ENCODE results near the gene APOL3. TPM values are rescaled to one million over a fixed set of nuclear protein-coding genes. Genes with fewer than 3 reads are reported as not detected.

APOL3 gene
- polyA plus RNA-seq, 1 donor from 2014 or later, result not detected

- H3K4me2 ChIP-seq (ENCODE audit: low read length), result no peak overlapping the region
- H4K20me1 ChIP-seq (ENCODE audit: insufficient read depth), result no peaks in the 10 kb centered on the region
- H3K79me2 ChIP-seq (replicated peaks; ENCODE audit: insufficient read depth, low read length), result no peaks in the 10 kb centered on the region
- no peak overlapping the region for H3K4me3 ChIP-seq (ENCODE audit: low read length)
- H3K36me3 ChIP-seq (ENCODE audit: insufficient read depth, low read length), result no peaks in the 10 kb centered on the region
- H3F3A ChIP-seq (ENCODE audit: insufficient read depth, low read length, poor library complexity, severe bottlenecking), result no peaks in the 10 kb centered on the region
- no peak overlapping the region for H3K27ac ChIP-seq (ENCODE audit: low read length)
- H3K9me2 ChIP-seq (ENCODE audit: insufficient read depth, low read length), result no peaks in the 10 kb centered on the region
- no peaks in the 10 kb centered on the region for H3K27me3 ChIP-seq (ENCODE audit: insufficient read depth, low read depth, low read length)
- no peak for TF ChIP-seq RAD21 (conservative IDR thresholded peaks at IDR 0.05)
- no peak for TF ChIP-seq TAF1 (IDR thresholded peaks at IDR 0.05; ENCODE audit: low read depth)
- no peak for TF ChIP-seq CTCF (IDR thresholded peaks at IDR 0.05; ENCODE audit: poor library complexity, severe bottlenecking)
- TF ChIP-seq EP300 (conservative IDR thresholded peaks at IDR 0.05; ENCODE audit: poor library complexity, severe bottlenecking), result no peak
- no peak for TF ChIP-seq SMC3 (conservative IDR thresholded peaks at IDR 0.05; ENCODE audit: poor library complexity)
- no peak for TF ChIP-seq EZH2 (IDR thresholded peaks at IDR 0.05; ENCODE audit: borderline replicate concordance, insufficient read depth, low read length, poor library complexity, severe bottlenecking)
- TF ChIP-seq MXI1 (conservative IDR thresholded peaks at IDR 0.05; ENCODE audit: poor library complexity, severe bottlenecking), result no peak
- TF ChIP-seq REST (IDR thresholded peaks at IDR 0.05; ENCODE audit: borderline replicate concordance), result no peak
- TF ChIP-seq POLR2AphosphoS5 (IDR thresholded peaks at IDR 0.05), result no peak
- no peak overlapping the region for H2AFZ ChIP-seq (ENCODE audit: low read depth, low read length)
- H3K9me3 ChIP-seq (ENCODE audit: low read length), result no peaks in the 10 kb centered on the region
- no peak overlapping the region for H3K9ac ChIP-seq (ENCODE audit: low read length)
Observed at GRCh38 chr22:36152088-36152487, 8.5 kb downstream of the APOL3 start.

- H3F3A ChIP-seq (ENCODE audit: insufficient read depth, low read length, poor library complexity, severe bottlenecking), result no peaks in the 10 kb centered on the region
- no peak overlapping the region for H3K4me3 ChIP-seq (ENCODE audit: low read length)
- no peaks in the 10 kb centered on the region for H3K36me3 ChIP-seq (ENCODE audit: insufficient read depth, low read length)
- no peaks in the 10 kb centered on the region for H4K20me1 ChIP-seq (ENCODE audit: insufficient read depth)
- H3K9ac ChIP-seq (ENCODE audit: low read length), result no peak overlapping the region
- TF ChIP-seq SMC3 (conservative IDR thresholded peaks at IDR 0.05; ENCODE audit: poor library complexity), result no peak
- TF ChIP-seq TAF1 (IDR thresholded peaks at IDR 0.05; ENCODE audit: low read depth), result no peak
- no peak for TF ChIP-seq CTCF (IDR thresholded peaks at IDR 0.05; ENCODE audit: poor library complexity, severe bottlenecking)
- no peak for TF ChIP-seq POLR2AphosphoS5 (IDR thresholded peaks at IDR 0.05)
- no peak for TF ChIP-seq EP300 (conservative IDR thresholded peaks at IDR 0.05; ENCODE audit: poor library complexity, severe bottlenecking)
- no peak for TF ChIP-seq REST (IDR thresholded peaks at IDR 0.05; ENCODE audit: borderline replicate concordance)
- no peak for TF ChIP-seq RAD21 (conservative IDR thresholded peaks at IDR 0.05)
- TF ChIP-seq EZH2 (IDR thresholded peaks at IDR 0.05; ENCODE audit: borderline replicate concordance, insufficient read depth, low read length, poor library complexity, severe bottlenecking), result no peak
- no peak for TF ChIP-seq MXI1 (conservative IDR thresholded peaks at IDR 0.05; ENCODE audit: poor library complexity, severe bottlenecking)
- H3K9me3 ChIP-seq (ENCODE audit: low read length), result no peaks in the 10 kb centered on the region
- no peak overlapping the region for H2AFZ ChIP-seq (ENCODE audit: low read depth, low read length)
- H3K79me2 ChIP-seq (replicated peaks; ENCODE audit: insufficient read depth, low read length), result no peaks in the 10 kb centered on the region
- H3K9me2 ChIP-seq (ENCODE audit: insufficient read depth, low read length), result no peaks in the 10 kb centered on the region
- H3K27ac ChIP-seq (ENCODE audit: low read length), result no peak overlapping the region
- no peaks in the 10 kb centered on the region for H3K27me3 ChIP-seq (ENCODE audit: insufficient read depth, low read depth, low read length)
- H3K4me2 ChIP-seq (ENCODE audit: low read length), result no peak overlapping the region
Observed at GRCh38 chr22:36151006-36151595, 9.5 kb downstream of the APOL3 start.
